ENCODE results near the gene LPIN1. TPM values are rescaled to one million over a fixed set of nuclear protein-coding genes. Genes with fewer than 3 reads are reported as not detected.
A peak's percentile ranks its signal among the peaks of the same experiment; 100 is the strongest.

The LPIN1 gene
- total RNA-seq, 4 donors from 2014 or later: 19.0 to 52.3 (median 30.5) TPM

DNA sequence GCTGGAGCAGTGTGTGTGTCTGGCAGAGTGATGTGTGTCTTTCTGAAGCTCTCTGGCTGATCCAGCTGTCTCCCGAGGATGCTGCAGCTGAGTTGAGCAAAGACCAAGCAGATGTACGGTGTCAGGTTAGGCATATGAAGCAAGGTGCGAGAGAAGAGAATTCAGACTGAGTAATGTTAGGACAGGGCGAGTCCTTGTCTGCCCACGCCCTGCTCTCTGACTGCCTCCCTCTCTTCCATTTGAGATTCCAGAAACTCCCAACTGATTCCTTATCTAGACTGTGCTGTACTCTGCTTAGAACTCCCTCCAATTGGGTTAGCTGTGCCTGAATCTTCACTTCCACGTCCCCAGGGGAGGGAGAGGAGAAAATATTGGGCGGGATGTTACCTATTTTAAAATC lies 25.7 kb upstream of the LPIN1 start:
- TF ChIP-seq, protein P1, sequence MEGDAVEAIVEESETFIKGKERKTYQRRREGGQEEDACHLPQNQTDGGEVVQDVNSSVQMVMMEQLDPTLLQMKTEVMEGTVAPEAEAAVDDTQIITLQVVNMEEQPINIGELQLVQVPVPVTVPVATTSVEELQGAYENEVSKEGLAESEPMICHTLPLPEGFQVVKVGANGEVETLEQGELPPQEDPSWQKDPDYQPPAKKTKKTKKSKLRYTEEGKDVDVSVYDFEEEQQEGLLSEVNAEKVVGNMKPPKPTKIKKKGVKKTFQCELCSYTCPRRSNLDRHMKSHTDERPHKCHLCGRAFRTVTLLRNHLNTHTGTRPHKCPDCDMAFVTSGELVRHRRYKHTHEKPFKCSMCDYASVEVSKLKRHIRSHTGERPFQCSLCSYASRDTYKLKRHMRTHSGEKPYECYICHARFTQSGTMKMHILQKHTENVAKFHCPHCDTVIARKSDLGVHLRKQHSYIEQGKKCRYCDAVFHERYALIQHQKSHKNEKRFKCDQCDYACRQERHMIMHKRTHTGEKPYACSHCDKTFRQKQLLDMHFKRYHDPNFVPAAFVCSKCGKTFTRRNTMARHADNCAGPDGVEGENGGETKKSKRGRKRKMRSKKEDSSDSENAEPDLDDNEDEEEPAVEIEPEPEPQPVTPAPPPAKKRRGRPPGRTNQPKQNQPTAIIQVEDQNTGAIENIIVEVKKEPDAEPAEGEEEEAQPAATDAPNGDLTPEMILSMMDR (IDR thresholded peaks at IDR 0.05): no peak
- no peak for TF ChIP-seq POLR2A (IDR thresholded peaks at IDR 0.05)
- Histone ChIP-seq H3K4me1 (no peaks in the 10 kb centered on the region), H3K36me3 (no peaks in the 10 kb centered on the region), H3K27me3 (no peaks in the 10 kb centered on the region), H3K4me3 (no peak overlapping the region), H3K9me3 (no peaks in the 10 kb centered on the region), H3K27ac (no peak overlapping the region)
- intact Hi-C loops (cut with DNase I; ENCODE audit: low total_unique reads): no loop called here
- DNase-seq: no peak

DNA sequence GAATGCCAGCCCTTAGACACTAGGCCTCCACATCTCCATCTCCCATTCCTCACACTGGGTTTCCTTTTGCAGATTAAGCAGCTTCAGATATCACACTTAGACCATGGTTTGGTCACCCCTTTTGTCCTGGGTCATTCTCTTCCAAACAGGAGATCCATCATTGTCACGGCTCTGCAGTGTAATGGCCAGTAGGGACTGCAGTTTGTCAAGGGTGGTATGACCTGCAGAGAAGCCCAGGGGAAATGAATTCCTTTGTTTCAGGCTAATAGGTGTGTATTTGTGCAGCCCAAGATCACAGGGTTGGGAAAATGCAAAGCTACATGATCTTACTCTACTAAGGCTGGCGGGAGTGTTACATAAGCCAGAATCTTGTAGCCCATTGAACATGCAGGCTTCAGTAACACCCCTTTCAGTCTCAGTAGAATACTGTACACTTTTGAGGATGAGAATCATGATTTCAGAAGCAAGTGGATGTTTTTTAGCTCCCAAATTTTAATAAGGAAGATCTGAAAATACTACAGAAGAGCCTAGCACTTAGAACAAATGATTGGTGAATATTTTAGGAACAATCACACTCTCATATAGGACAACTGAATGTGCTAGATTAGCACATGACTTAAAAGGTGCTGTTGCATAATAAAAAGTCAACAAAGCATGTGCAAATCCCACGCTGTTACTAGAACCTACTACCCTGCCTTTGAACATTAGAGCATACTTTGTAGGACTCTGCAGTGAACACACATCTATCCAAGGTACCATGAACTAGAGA lies 24.0 kb upstream of the LPIN1 start:
- H3K27me3 ChIP-seq: no peaks in the 10 kb centered on the region
- DNase-seq: no peak
- no peak for TF ChIP-seq POLR2A (IDR thresholded peaks at IDR 0.05)
- TF ChIP-seq, protein P1 (IDR thresholded peaks at IDR 0.05): no peak
- no peaks in the 10 kb centered on the region for H3K36me3 ChIP-seq
- no peaks in the 10 kb centered on the region for H3K4me1 ChIP-seq
- no peak overlapping the region for H3K27ac ChIP-seq
- no peak overlapping the region for H3K4me3 ChIP-seq
- no peaks in the 10 kb centered on the region for H3K9me3 ChIP-seq
- intact Hi-C loops (cut with DNase I; ENCODE audit: low total_unique reads): no loop called here

DNA sequence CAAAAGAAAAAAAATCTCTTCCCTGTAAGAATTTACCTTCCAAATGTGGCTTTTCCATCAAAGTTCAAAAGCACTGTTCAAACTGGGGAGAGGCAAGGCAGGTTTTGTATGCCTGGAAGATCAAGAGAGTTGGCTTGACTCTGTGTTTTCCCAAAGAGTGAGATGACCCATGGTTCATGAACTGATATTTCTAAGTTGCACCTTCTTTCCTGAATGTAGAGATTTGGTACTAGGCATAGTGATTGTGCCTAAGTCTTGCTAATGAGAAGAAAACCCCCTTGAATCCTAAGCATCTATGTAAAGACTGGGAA lies 23.4 kb upstream of the LPIN1 start:
- TF ChIP-seq POLR2A (IDR thresholded peaks at IDR 0.05): no peak
- TF ChIP-seq, protein P1 (IDR thresholded peaks at IDR 0.05): no peak
- DNase-seq: no peak
- Histone ChIP-seq H3K27ac (no peak overlapping the region), H3K9me3 (no peaks in the 10 kb centered on the region), H3K36me3 (no peaks in the 10 kb centered on the region), H3K27me3 (no peaks in the 10 kb centered on the region), H3K4me3 (no peak overlapping the region), H3K4me1 (no peaks in the 10 kb centered on the region)
- intact Hi-C loops (cut with DNase I; ENCODE audit: low total_unique reads): no loop called here

DNA sequence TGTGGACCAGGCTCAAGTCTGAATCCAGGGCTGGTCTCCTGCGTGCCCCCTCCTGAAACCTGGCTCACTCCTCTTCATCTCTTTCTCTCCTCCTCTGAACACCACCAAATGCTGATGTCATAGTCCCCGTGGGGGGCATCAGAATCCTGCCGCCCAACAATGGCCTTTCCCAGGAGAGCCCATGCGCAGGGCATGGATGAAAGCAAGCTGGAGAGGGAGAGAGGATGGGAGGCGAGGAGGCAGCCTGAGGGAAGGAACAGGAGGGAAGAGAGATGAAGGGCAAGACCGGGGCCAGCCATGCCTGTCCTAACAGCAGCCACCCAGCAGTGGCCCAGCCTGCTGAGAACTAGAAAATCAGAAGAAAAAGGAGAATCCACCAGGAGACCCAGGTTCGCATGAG lies 22.3 kb upstream of the LPIN1 start:
- Histone ChIP-seq H3K36me3 (no peaks in the 10 kb centered on the region), H3K4me1 (no peaks in the 10 kb centered on the region), H3K27ac (no peak overlapping the region), H3K27me3 (no peaks in the 10 kb centered on the region), H3K9me3 (no peaks in the 10 kb centered on the region), H3K4me3 (no peak overlapping the region)
- intact Hi-C loops (cut with DNase I; ENCODE audit: low total_unique reads): no loop called here
- DNase-seq: no peak
- TF ChIP-seq POLR2A (IDR thresholded peaks at IDR 0.05): no peak
- TF ChIP-seq, protein P1 (IDR thresholded peaks at IDR 0.05): no peak

DNA sequence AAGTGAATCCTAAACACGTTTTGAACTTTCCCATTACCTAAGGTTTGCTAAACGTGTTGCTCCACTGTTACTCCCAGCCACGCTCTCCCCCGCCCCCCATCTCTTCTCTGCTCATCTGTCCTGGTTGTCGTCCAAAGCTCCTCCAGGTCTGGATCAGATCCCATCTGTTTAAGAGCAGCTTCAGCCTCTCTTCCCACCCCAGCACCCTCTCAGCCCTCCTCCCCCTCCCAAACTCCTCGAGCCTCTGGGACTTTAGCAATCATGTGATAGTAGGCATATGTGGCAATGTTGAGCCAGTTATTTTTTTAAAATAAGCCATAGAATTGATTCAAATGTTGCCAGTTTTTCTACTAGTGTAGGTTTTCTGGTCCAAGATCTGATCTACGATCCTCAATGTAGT lies 20.0 kb upstream of the LPIN1 start:
- TF ChIP-seq POLR2A (IDR thresholded peaks at IDR 0.05): no peak
- TF ChIP-seq, protein P1 (IDR thresholded peaks at IDR 0.05): no peak
- DNase-seq: peak; percentile 70 to 81
- Histone ChIP-seq H3K4me1 (no peaks in the 10 kb centered on the region), H3K4me3 (no peak overlapping the region), H3K27ac (peak overlapping the region in 1 of 2 donors; percentile 31), H3K36me3 (no peaks in the 10 kb centered on the region), H3K9me3 (no peaks in the 10 kb centered on the region), H3K27me3 (no peaks in the 10 kb centered on the region)
- intact Hi-C loops (cut with DNase I; ENCODE audit: low total_unique reads): no loop called here
